ENCODE measurements around the gene DCDC1. TPM values are rescaled to one million over a fixed set of nuclear protein-coding genes. Genes with fewer than 3 reads are reported as not detected.
A peak's percentile ranks its signal among the peaks of the same experiment; 100 is the strongest.

Gene DCDC1
- total RNA-seq, 2 donors from 2014 or later, result 2.9 to 3.2 TPM

- no peaks in the 10 kb centered on the region for H3K36me3 ChIP-seq (ENCODE audit: control insufficient read depth, insufficient read depth, low read length)
- Mint-ChIP-seq H3K9me3 (no peaks in the 10 kb centered on the region), H3K4me1 (peaks cover 32% of the 10 kb centered on the region), H3K4me3 (no peak overlapping the region), H3K36me3 (ENCODE audit: low read depth) (no peaks in the 10 kb centered on the region), H3K27ac (no peak overlapping the region), H3K27me3 (ENCODE audit: insufficient read depth) (no peaks in the 10 kb centered on the region)
- H3K27ac ChIP-seq (ENCODE audit: low read depth, low read length), result no peak overlapping the region
- peaks cover 16% of the 10 kb centered on the region for H3K4me1 ChIP-seq (ENCODE audit: control insufficient read depth, insufficient read depth, low read length)
- no peak overlapping the region for H3K9ac ChIP-seq (ENCODE audit: extremely low read depth, low read length, poor library complexity, severe bottlenecking)
- WGBS, 2 experiments (ENCODE audit: insufficient coverage in 1 of 2, insufficient read length in 1 of 2), result 84% methylated on average over 1 of the region's 1 CpG; no CpG with 5 or more reads in 1 of the 2 experiments
- no peaks in the 10 kb centered on the region for H3K27me3 ChIP-seq (ENCODE audit: control insufficient read depth, insufficient read depth, low read length, poor library complexity, severe bottlenecking)
- no peaks in the 10 kb centered on the region for H3K9me3 ChIP-seq (ENCODE audit: control insufficient read depth, low read length)
- peak overlapping the region; percentile 15 for H3K4me3 ChIP-seq (ENCODE audit: low read length)
- no peak for DNase-seq
- no peak for TF ChIP-seq CTCF (conservative IDR thresholded peaks at IDR 0.05)
Observed at GRCh38 chr11:31259797-31260196, 109.7 kb downstream of the DCDC1 start.

DNA sequence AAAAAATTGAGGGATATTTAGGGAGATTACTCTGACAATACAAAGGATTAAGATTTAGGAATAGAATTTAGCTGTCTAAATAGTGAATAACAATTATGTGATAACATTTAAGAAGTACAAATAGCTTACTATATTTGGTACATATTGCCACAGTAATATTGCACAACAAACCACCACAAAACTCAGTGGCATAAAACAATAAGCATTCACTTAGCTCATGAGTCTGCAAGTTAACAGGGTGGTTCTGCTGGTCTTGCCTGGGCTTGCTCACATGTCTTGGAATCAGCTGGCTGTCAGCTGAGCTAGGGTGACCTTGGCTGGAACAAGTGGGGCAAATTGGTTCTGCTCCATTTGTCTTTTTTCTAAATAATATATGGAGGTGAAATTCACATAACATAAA, 115.1 kb downstream of the DCDC1 start:
- DNase-seq, result no peak
- Histone ChIP-seq H3K4me1 (ENCODE audit: control insufficient read depth, insufficient read depth, low read length) (peaks cover 3% of the 10 kb centered on the region), H3K9me3 (ENCODE audit: control insufficient read depth, low read length) (no peaks in the 10 kb centered on the region), H3K27me3 (ENCODE audit: control insufficient read depth, insufficient read depth, low read length, poor library complexity, severe bottlenecking) (no peaks in the 10 kb centered on the region), H3K9ac (ENCODE audit: extremely low read depth, low read length, poor library complexity, severe bottlenecking) (no peak overlapping the region), H3K27ac (ENCODE audit: low read depth, low read length) (no peak overlapping the region), H3K36me3 (ENCODE audit: control insufficient read depth, insufficient read depth, low read length) (no peaks in the 10 kb centered on the region), H3K4me3 (ENCODE audit: low read length) (no peak overlapping the region)
- Mint-ChIP-seq H3K27me3 (ENCODE audit: insufficient read depth) (no peaks in the 10 kb centered on the region), H3K4me1 (peaks cover 33% of the 10 kb centered on the region), H3K27ac (no peak overlapping the region), H3K4me3 (no peak overlapping the region), H3K9me3 (no peaks in the 10 kb centered on the region), H3K36me3 (ENCODE audit: low read depth) (no peaks in the 10 kb centered on the region)
- TF ChIP-seq CTCF (conservative IDR thresholded peaks at IDR 0.05), result no peak

- Histone ChIP-seq H3K4me3 (ENCODE audit: low read length) (no peak overlapping the region), H3K27me3 (ENCODE audit: control insufficient read depth, insufficient read depth, low read length, poor library complexity, severe bottlenecking) (no peaks in the 10 kb centered on the region), H3K9ac (ENCODE audit: extremely low read depth, low read length, poor library complexity, severe bottlenecking) (no peak overlapping the region), H3K9me3 (ENCODE audit: control insufficient read depth, low read length) (no peaks in the 10 kb centered on the region), H3K27ac (ENCODE audit: low read depth, low read length) (no peak overlapping the region), H3K4me1 (ENCODE audit: control insufficient read depth, insufficient read depth, low read length) (no peaks in the 10 kb centered on the region), H3K36me3 (ENCODE audit: control insufficient read depth, insufficient read depth, low read length) (no peaks in the 10 kb centered on the region)
- no peaks in the 10 kb centered on the region for H3K9me3 Mint-ChIP-seq
- no peak for TF ChIP-seq CTCF (conservative IDR thresholded peaks at IDR 0.05)
- no peak overlapping the region for H3K27ac Mint-ChIP-seq
- DNase-seq, result no peak
- H3K36me3 Mint-ChIP-seq (ENCODE audit: low read depth), result no peaks in the 10 kb centered on the region
- H3K27me3 Mint-ChIP-seq (ENCODE audit: insufficient read depth), result no peaks in the 10 kb centered on the region
- WGBS, 2 experiments (ENCODE audit: insufficient coverage in 1 of 2, insufficient read length in 1 of 2), result no CpG with 5 or more reads among the region's 1 CpG
- peaks cover 39% of the 10 kb centered on the region for H3K4me1 Mint-ChIP-seq
- no peak overlapping the region for H3K4me3 Mint-ChIP-seq
Observed at GRCh38 chr11:31248768-31249167, 120.8 kb downstream of the DCDC1 start.

Data from endodermal cell (in vitro differentiated cells).